Mucosa of gallbladder (tissue), 1 donor: ENCODE results near the gene TRAF6. TPM values are rescaled to one million over a fixed set of nuclear protein-coding genes. Genes with fewer than 3 reads are reported as not detected.
"Not testable (repeated sequence)": the region's sequence is repeated elsewhere in the genome, so short reads cannot be mapped to it uniquely, and the experiment has no call there.

Experiments
- DNase-seq: peaks from one replicate; pipeline ENCODE4 v3.0.0-alpha.2; 2020; ENCODE audit warnings: low spot score
- total RNA-seq: library from RNA; stranded (reverse); gene quantifications from one replicate; pipeline ENCODE4 v1.2.1, GENCODE V29; 2021
- donor health status: DM: no; HTN: no; CAD: no.

TRAF6 gene
- total RNA-seq = 16.8 TPM

GRCh38 chr11:36509694-36510593 lies at the start of gene TRAF6:
TRAF6 (minus strand) TSS chr11:36510272; CDS start chr11:36501515, 8,757 bp downstream.
- DNase-seq = peak; percentile 88

DNA sequence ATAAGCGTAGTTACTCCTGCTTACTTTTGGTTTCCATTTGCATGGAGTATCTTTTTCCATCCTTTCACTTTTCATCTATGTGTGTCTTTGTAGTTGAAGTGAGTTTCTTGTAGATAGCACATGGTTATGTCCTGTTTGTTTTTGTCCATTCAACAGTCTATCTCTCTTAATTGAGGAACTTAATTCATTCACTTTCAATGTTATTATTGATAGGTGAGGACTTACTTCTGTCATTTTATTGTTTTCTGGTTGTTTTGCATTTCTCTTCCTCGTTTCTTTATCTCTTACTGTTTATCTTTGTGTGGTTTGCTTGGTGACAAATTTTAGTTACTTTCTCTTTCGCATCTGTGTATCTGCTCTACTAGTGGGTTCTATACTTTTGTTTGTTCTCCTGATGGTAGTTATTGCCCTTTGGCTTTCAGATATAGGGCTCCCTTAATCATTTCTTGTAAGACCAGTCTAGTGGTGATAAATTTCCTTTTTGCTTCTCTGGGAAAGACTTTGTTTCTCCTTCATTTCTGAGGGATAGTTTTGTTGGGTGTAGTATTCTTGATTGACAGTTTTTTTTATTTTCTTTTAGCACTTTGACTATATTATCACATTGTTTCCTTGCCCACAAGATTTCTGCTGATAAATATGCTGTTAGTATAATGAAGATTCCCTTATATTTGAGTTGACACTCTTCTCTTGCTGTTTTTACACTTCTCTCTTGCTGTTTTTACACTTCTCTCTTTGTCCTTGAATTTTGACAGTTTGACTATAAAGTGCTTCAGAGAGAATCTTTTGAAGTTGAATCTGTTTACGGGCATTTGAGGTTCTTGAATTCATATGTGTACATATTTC lies 48.7 kb upstream of the TRAF6 start:
- no peak for DNase-seq

DNA sequence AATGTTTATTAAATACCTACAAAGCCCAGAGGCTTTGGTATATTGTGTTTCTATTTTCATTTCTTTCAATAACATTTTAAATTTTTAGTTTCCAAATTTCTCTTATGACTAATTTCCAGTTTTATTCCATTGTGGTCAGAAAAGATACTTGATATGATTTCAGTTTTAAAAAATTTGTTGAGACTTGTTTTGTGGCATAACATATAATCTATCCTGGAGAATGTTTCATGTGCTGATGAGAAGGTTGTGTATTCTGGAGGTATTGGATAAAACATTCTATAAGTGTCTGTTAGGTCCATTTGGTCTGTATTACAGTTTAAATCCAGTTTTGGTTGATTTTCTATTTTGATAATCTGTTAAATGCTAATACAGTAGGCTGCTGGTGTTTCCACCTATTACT lies 47.9 kb upstream of the TRAF6 start:
- DNase-seq = no peak

- DNase-seq = not testable (repeated sequence)
Observed at GRCh38 chr11:36557390-36557789, 47.3 kb upstream of the TRAF6 start.

DNA sequence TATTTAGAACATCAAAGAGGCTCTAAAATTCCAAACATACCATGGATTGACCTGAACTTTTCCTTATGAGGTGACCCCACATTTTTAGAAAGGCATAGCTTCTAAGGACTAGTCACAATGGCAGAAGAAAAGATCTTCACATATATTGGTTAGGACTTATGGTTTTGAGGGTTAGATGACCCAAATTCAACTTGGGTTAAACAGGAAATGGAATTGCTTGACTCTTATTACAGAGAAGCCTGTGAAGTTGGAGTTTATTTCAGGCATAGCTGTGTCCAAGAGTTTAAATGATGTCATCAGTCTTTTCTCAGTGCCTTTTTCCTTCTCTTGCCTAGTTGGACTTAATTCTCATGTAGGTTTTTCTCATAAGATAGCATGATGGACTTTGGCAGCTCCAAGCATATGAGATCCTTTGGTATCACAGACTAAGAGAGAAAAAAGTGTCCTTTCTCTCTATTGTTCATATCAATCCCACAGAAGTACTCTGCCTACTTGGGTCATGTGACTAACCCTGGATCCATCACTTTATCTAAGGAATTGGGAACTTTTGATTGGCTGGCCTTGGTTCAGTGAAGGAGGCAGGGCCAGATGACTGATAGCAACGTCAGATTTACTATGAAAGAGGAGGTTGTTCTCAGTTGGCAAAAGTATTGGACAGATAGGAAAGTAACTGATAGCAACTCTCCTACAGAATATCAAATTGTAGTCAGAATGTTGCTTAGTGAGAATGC lies 40.5 kb upstream of the TRAF6 start:
- no peak for DNase-seq

- peak; percentile 26 for DNase-seq
Observed at GRCh38 chr11:36540998-36541397, 30.9 kb upstream of the TRAF6 start.

- DNase-seq = no peak
Observed at GRCh38 chr11:36534276-36534840, 24.3 kb upstream of the TRAF6 start.

- DNase-seq = no peak
Observed at GRCh38 chr11:36532941-36533601, 23.0 kb upstream of the TRAF6 start.

GRCh38 chr11:36530840-36531239 lies 20.8 kb upstream of the TRAF6 start:
- DNase-seq = no peak

DNA sequence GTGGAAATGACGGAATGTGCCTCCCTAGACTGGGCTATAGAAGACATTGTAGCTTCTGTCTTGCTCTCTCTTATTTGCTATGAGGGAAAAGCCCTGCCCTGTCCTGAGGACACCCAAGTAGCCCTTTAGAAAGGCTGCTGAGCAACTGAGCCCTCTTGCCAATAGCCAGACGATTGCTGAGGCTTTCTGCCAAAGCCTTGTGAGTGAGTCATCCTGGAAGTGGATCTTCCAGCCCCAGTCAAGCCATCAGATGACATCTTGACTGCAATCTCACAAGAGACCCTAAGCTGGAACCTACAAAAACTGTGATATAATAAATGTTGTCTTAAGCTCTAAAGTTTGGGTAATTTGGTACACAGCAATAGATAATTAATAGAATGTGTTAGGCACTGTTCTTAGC lies 3.9 kb upstream of the TRAF6 start:
- no peak for DNase-seq

DNA sequence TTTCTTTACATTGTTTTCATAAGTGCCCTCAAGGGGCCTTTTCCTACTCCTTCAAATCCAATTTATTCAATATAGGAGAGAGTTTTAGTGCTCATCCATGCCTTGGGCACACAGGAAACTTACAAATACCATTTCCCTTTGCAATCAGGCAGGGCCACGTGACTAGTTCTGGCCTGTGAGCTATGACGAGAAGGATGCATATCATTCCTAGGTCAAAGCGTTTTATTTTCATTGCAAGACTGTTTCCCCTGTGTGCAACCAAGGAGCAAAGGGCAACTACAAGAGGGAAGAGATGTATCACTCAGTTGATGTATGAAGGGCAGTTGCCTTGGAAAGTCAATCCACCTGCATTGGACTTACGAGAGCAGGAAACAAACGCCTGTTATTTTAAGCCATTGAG lies 1.9 kb upstream of the TRAF6 start:
- DNase-seq = no peak

DNA sequence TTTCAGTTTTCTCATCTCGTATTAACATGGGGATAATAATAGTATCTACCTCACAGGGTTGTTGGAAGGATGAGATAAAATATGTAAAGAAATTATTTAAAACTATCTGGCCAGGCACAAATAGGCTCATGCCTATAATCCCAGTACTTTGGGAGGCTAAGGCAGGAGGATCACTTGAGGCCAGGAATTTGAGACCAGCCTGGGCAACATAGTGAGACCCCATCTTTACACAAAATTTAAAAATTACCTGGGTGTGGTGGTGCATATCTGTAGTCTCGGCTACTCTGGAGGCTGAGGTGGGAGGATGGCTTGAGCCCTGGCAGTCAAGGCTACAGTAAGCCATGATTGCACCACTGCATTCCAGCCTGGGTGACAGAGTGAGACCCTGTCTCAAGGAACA lies 990 bp upstream of the TRAF6 start:
- DNase-seq = not testable (repeated sequence)

DNA sequence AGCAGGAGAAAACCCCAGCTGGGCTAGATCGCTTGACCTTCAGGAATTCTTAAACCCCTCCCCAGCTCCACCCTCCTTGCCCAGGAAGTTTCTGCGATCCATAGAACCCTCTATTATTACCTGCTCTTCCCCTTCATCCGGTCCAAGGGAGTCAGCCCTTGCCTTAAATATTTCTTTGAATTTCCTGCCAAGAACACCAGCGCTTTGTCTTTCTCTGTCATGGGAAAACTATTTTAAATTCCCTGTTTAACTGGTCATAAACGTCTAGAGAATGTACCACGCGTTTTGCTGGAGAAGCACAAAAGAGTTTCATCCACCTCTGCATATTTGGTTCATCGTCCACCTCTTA lies 496 bp upstream of the TRAF6 start:
- no peak for DNase-seq

GRCh38 chr11:36509201-36509639 lies 852 bp downstream of the TRAF6 start:
- DNase-seq = no peak

DNA sequence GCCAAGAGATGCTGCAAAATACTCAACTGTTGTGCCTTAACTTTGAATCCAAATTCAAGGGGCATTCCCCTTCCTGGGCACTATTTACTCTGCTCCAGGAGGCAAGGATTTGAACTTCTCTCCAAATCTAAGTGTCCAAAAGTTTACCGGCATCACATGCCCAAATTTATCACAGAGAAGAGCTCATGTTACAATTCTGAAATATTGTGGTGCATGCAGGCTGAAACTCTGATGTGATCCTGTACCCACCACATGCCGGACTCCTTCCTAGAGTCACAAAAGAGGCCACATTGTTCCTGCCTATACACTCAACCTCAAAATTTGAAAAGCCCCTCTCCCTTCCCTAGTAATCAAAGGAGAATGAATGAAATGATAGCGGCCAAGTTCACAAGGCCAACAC lies 1.3 kb downstream of the TRAF6 start:
- no peak for DNase-seq

GRCh38 chr11:36507824-36508489 lies 2.1 kb downstream of the TRAF6 start:
- no peak for DNase-seq

- no peak for DNase-seq
Observed at GRCh38 chr11:36501236-36501635, 8.8 kb downstream of the TRAF6 start.

- DNase-seq = peak; percentile 51
Observed at GRCh38 chr11:36500315-36500721, 9.8 kb downstream of the TRAF6 start.

DNA sequence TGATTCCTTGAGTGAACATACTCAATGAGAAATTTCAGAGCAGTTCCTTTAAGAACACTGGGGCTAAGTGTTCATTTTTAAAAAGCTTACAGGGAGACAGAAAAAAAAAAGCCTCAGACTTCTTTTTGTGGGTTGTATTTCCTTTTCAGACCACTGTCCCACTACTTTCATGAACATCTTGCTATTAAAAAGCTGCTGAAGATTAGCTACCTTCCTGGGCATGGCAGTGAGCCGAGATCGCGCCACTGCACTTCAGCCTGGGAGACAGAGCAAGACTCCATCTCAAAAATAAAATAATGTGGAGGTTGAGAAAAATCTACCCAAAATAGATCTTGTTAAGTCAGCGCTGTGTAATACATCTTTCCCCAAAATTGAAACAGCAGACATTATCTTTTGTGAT lies 10.8 kb downstream of the TRAF6 start:
- DNase-seq = no peak

GRCh38 chr11:36498721-36499120 lies 11.4 kb downstream of the TRAF6 start:
- no peak for DNase-seq

- no peak for DNase-seq
Observed at GRCh38 chr11:36493332-36493731, 16.7 kb downstream of the TRAF6 start.
